Common myeloid progenitor, CD34-positive (primary cell): ENCODE data around the gene F8A2.
"Not testable (repeated sequence)": the region's sequence is repeated elsewhere in the genome, so short reads cannot be mapped to it uniquely, and the experiment has no call there.

Experiments used
- CTCF ChIA-PET: fragments of 350-600 bp; sonication (Branson Sonifier 250); formaldehyde crosslinking; loops from one replicate; lab custom pipeline; 2021; ENCODE audit warnings: antibody characterized with exemption; lab: Charles Lee
- POLR2A ChIA-PET: fragments of 350-600 bp; sonication (Branson Sonifier 250); formaldehyde crosslinking; loops from one replicate; lab custom pipeline; 2021; ENCODE audit warnings: antibody characterized with exemption; lab: Charles Lee
- DNase-seq, 3 donors: peaks; one replicate each; pipeline versions ENCODE4 v3.0.0 to v3.0.0-alpha.2; 2013
- H3K27ac ChIP-seq, 2 experiments: 1 replicate in 1 of 2; 2 replicates in 1 of 2; pipeline ENCODE4 v1.7.0; 2013; ENCODE audit warnings: inconsistent platforms in 2 of 2, low read length in 2 of 2, mild to moderate bottlenecking in 2 of 2, low read depth in 1 of 2, moderate library complexity in 1 of 2; ENCODE audit not compliant: severe bottlenecking in 2 of 2, insufficient read depth in 1 of 2, poor library complexity in 1 of 2
- H3K27me3 ChIP-seq, 5 experiments: replicated peaks in 2 of 5; 1 replicate in 3 of 5; 2 replicates in 2 of 5; pipeline versions ENCODE4 v1.6.1 to v1.7.0; 2013; ENCODE audit warnings: low read length in 4 of 5, mild to moderate bottlenecking in 2 of 5, moderate library complexity in 2 of 5, inconsistent platforms in 1 of 5; ENCODE audit not compliant: insufficient read depth in 5 of 5, control insufficient read depth in 4 of 5
- H3K36me3 ChIP-seq, 4 experiments: 1 replicate in 2 of 4; 2 replicates in 2 of 4; pipeline versions ENCODE4 v1.6.1 to v1.7.0; 2013; ENCODE audit warnings: low read length in 3 of 4, control low read depth in 1 of 4, mild to moderate bottlenecking in 1 of 4; ENCODE audit not compliant: control insufficient read depth in 4 of 4, insufficient read depth in 4 of 4
- H3K4me1 ChIP-seq, 4 experiments: 1 replicate in 3 of 4; 2 replicates in 1 of 4; pipeline versions ENCODE4 v1.6.1 to v1.7.1; 2013; ENCODE audit warnings: low read length in 3 of 4, mild to moderate bottlenecking in 3 of 4, control low read depth in 1 of 4, inconsistent platforms in 1 of 4, moderate library complexity in 1 of 4; ENCODE audit not compliant: control insufficient read depth in 4 of 4, insufficient read depth in 4 of 4; ENCODE audit errors: control extremely low read depth in 1 of 4
- H3K4me3 ChIP-seq, 7 experiments: 1 replicate in 4 of 7; 2 replicates in 3 of 7; pipeline versions ENCODE4 v1.5.1 to v1.7.0; 2013; ENCODE audit warnings: mild to moderate bottlenecking in 7 of 7, low read length in 6 of 7, moderate library complexity in 6 of 7, inconsistent platforms in 2 of 7, low read depth in 2 of 7, control low read depth in 1 of 7; ENCODE audit not compliant: insufficient read depth in 4 of 7, control insufficient read depth in 1 of 7; ENCODE audit errors: extremely low read depth in 1 of 7
- H3K9me3 ChIP-seq, 5 experiments: 1 replicate in 4 of 5; 2 replicates in 1 of 5; pipeline versions ENCODE4 v1.6.1 to v1.7.1; 2013; ENCODE audit warnings: low read length in 4 of 5, mild to moderate bottlenecking in 2 of 5, inconsistent platforms in 1 of 5, low read depth in 1 of 5, moderate library complexity in 1 of 5; ENCODE audit not compliant: control insufficient read depth in 4 of 5, insufficient read depth in 2 of 5; ENCODE audit errors: control extremely low read depth in 1 of 5
- WGBS: methylation state at CpG from one replicate; pipeline ENCODE4 v1.1.5; 2013; ENCODE audit not compliant: insufficient coverage; 5-methylcytosine and 5-hydroxymethylcytosine counted together

F8A2 gene

GRCh38 chrX:155363712-155364111 is 18.2 kb upstream of the F8A2 start:
- no CpG with 5 or more reads among the region's 7 CpGs for WGBS

DNA sequence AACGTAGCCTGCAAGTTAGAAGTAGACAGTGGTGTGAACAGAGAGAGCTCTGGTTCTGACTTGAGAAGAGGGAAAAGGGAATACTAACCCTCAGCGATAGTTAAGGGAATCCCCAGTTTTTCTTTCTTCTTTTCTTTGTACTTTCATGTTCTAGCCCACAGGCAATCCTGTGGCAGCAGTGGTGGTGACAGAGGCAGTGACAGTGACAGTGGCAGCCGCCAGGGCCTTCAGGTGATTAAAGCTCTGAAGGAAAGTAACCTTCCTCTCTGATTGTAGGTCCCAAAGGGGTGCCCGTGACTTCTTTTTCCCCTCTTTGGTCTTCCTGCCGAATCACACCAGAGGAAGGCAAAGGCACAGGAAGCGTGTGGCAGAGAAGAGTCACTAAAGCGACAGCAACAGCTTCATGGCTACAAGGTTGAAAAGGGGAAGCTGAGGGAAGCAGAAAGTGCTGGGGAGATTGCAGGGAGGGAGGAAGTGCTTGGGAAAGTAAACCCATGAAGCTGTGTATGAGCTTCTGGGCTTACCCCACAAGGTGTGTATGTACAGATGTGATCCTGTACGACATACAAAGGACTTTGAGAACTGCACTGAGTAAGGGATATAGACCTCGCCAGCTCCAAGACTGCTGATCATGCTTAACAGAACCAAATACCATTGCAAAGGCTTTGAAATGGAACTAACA is 8.0 kb upstream of the F8A2 start:
- H3K27me3 ChIP-seq, H3K27ac ChIP-seq, H3K9me3 ChIP-seq, CTCF ChIA-PET, POLR2A ChIA-PET, H3K4me3 ChIP-seq, H3K36me3 ChIP-seq, DNase-seq, H3K4me1 ChIP-seq: not testable (repeated sequence)
- no CpG with 5 or more reads among the region's 9 CpGs for WGBS

More at GRCh38 chrX:155363712-155364111, 18.2 kb upstream of the F8A2 start:
- POLR2A ChIA-PET, H3K36me3 ChIP-seq, H3K27me3 ChIP-seq, DNase-seq, CTCF ChIA-PET, H3K27ac ChIP-seq, H3K4me3 ChIP-seq, H3K9me3 ChIP-seq, H3K4me1 ChIP-seq: not testable (repeated sequence)

DNA sequence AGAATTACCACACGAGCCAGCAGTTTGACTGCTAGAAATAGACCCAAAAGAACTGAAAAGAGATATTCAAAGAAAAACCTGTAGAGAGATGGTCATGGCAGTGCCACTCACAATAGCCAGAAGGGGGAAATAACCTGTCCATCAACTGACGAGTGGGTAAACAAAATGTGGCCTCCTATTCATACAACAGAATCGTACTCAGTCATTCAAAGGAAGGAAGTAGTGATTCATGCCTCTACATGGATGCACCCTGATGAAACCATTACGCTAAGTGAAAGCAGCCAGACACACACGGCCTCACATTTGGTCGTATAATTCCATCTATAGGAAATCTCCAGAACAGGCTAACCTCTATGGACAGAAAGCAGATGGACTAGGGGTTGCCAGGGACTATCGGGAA is 2.1 kb upstream of the F8A2 start:
- POLR2A ChIA-PET, DNase-seq, CTCF ChIA-PET, H3K27ac ChIP-seq, H3K4me1 ChIP-seq, H3K27me3 ChIP-seq, H3K9me3 ChIP-seq, H3K4me3 ChIP-seq, H3K36me3 ChIP-seq: not testable (repeated sequence)
- no CpG with 5 or more reads among the region's 7 CpGs for whole genome bisulfite sequencing

DNA sequence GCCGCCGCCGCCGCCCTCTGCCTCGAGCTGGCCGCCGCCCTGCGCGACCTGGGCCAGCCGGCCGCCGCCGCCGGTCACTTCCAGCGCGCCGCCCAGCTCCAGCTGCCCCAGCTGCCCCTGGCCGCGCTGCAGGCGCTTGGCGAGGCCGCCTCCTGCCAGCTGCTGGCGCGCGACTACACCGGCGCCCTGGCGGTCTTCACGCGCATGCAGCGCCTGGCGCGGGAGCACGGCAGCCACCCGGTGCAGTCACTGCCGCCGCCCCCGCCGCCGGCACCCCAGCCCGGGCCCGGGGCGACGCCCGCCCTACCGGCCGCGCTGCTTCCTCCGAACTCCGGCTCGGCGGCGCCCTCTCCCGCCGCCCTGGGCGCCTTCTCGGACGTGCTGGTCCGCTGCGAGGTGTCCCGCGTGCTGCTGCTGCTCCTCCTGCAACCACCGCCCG is 653 bp downstream of the F8A2 start:
- H3K27me3 ChIP-seq, H3K4me1 ChIP-seq, POLR2A ChIA-PET, CTCF ChIA-PET, H3K36me3 ChIP-seq, H3K27ac ChIP-seq, DNase-seq, H3K4me3 ChIP-seq, H3K9me3 ChIP-seq: not testable (repeated sequence)
- no CpG with 5 or more reads among the region's 64 CpGs for WGBS

DNA sequence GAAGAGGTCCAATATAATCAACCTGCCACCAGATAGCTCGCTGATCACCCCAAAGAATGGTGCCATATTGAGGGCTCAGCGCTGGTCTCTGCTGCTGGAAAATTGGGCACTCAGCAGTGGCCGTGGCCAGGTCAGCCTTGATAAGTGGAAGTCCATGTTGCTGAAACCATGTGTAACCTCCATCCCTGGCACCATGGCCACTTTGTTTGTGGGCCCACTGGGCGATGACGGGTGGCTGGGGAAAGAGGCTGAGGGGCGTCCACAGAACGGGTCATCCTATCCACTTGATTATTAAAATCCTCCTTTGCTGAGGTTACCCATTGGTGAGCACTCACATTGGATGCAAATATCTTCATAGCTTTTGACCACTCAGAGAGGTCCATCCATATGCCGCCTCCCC is 7.7 kb downstream of the F8A2 start:
- Histone ChIP-seq H3K27ac (no peak overlapping the region), H3K36me3 (peaks cover 0 to 6% (median 0%) of the 10 kb centered on the region in 4 experiments), H3K4me3 (no peak overlapping the region), H3K4me1 (no peaks in the 10 kb centered on the region), H3K27me3 (no peaks in the 10 kb centered on the region), H3K9me3 (peaks cover 0 to 10% (median 5%) of the 10 kb centered on the region in 5 experiments)
- no peak for DNase-seq
- POLR2A ChIA-PET = no interaction called here
- CTCF ChIA-PET = no interaction called here
- WGBS = 91% methylated on average over 6 of the region's 8 CpGs

DNA sequence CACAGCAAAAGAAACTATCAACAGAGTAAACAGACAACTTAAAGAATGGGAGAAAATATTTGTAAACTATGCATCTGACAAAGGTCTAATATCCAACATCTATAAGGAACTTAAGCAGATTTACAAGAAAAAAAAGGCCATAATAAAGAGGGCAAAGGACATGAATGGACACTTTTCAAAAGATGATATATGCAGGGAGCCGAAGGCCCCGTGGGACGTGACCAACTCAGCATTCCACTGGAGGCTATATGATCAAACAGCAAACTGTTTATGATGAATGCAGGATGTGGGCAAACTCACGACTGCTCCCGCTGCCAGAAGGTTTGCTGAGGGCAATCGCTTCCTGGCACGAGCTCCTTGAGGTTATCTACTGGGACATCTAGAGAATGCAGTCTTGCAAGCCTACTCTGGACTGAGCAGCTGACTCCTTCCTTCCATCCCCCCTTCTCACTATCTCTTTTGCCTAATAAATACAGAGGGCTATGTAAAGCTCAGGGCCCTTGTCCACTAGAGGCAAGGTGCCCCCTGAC is 12.9 kb downstream of the F8A2 start:
- peaks cover 0 to 11% (median 0%) of the 10 kb centered on the region in 5 experiments for H3K9me3 ChIP-seq
- H3K27me3 ChIP-seq, CTCF ChIA-PET, H3K4me1 ChIP-seq, H3K4me3 ChIP-seq, POLR2A ChIA-PET, H3K36me3 ChIP-seq, H3K27ac ChIP-seq: not testable (repeated sequence)
- 90% methylated on average over 5 of the region's 7 CpGs for WGBS
- DNase-seq = peak in 1 of 3 donors; percentile 1

- Histone ChIP-seq H3K27ac (no peak overlapping the region), H3K4me3 (no peak overlapping the region), H3K27me3 (no peaks in the 10 kb centered on the region), H3K9me3 (peaks cover 0 to 3% (median 0%) of the 10 kb centered on the region in 5 experiments), H3K4me1 (no peaks in the 10 kb centered on the region), H3K36me3 (no peaks in the 10 kb centered on the region)
- no CpG with 5 or more reads among the region's 2 CpGs for WGBS
- peak in 2 of 3 donors; percentile 0 for DNase-seq
- CTCF ChIA-PET = no interaction called here
- POLR2A ChIA-PET = no interaction called here
Observed at GRCh38 chrX:155406429-155406828, 24.5 kb downstream of the F8A2 start.
